SK-N-SH treated with all-trans-retinoic acid at 6 μM for 48 hours (cell line): ENCODE data around the gene PTPRN.

ENCODE experiments used
- ARNTL ChIP-seq: fragments of 450-650 bp; formaldehyde crosslinking; IDR thresholded peaks from 2 replicates; pipeline ENCODE4 v1.5.0; 2020; ENCODE audit warnings: low read depth, mild to moderate bottlenecking, moderate library complexity, borderline replicate concordance
- GLIS3 ChIP-seq: fragments of 250-450 bp; sonication (Bioruptor Pico); IDR thresholded peaks from 2 replicates; pipeline ENCODE4 v1.5.0; 2020; ENCODE audit warnings: mild to moderate bottlenecking, moderate library complexity
- PATZ1 ChIP-seq: fragments of 250-450 bp; sonication (Bioruptor Pico); IDR thresholded peaks from 2 replicates; pipeline ENCODE4 v1.8.0; 2020; ENCODE audit warnings: mild to moderate bottlenecking, moderate library complexity, borderline replicate concordance
- RARB ChIP-seq: fragments of 250-450 bp; sonication (Bioruptor Pico); IDR thresholded peaks from 2 replicates; pipeline ENCODE4 v1.8.0; 2021; ENCODE audit warnings: mild to moderate bottlenecking, moderate library complexity
- SNAI2 ChIP-seq: fragments of 250-450 bp; sonication (Bioruptor Pico); IDR thresholded peaks from 2 replicates; pipeline ENCODE4 v1.5.0; 2020; ENCODE audit warnings: mild to moderate bottlenecking, moderate library complexity
- TOX ChIP-seq: fragments of 250-450 bp; sonication (Bioruptor Pico); IDR thresholded peaks from 2 replicates; pipeline ENCODE4 v1.8.0; 2021; ENCODE audit warnings: mild to moderate bottlenecking, moderate library complexity, borderline replicate concordance
- ZFP30 ChIP-seq: fragments of 450-650 bp; formaldehyde crosslinking; IDR thresholded peaks from 2 replicates; pipeline ENCODE4 v1.5.0; 2022; ENCODE audit warnings: mild to moderate bottlenecking, moderate library complexity
- ZNF565 ChIP-seq: fragments of 450-650 bp; formaldehyde crosslinking; conservative IDR thresholded peaks from 2 replicates; pipeline ENCODE4 v1.5.0; 2020; ENCODE audit warnings: low read depth, mild to moderate bottlenecking, moderate library complexity
- ZNF8 ChIP-seq: fragments of 450-650 bp; formaldehyde crosslinking; IDR thresholded peaks from 2 replicates; pipeline ENCODE4 v1.5.0; 2020; ENCODE audit warnings: mild to moderate bottlenecking, moderate library complexity

DNA sequence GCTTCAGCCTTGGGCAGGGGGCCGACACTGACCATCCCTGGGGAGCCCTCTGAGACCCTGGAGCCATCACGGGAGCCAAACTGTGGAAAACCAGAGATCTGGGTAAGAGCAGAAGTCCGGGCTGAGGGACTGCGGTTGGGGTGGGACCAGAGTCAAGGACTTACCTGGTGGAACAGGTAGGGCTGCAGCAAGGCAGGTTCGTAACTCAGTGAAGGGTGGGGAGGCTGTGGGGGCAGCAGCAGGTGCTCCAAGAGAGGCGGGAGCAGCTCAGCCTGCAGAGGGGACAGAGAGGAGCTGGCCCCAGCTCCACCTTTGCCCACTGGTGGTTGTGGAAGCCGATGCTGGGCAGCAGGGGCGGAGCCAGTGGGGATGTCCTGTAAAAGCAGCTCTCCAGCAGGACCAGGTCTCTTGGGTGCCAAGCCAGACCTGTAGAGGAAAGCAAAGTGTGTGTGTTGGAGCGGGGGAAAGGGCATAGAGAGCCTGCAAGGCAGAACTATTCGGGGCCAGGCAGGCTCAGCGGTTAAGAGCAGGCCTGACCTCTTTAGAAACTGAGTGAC is 6.7 kb downstream of the PTPRN start:
- no peak for TF ChIP-seq SNAI2 (CRISPR knock-in tag)
- no peak for TF ChIP-seq TOX (CRISPR knock-in tag)
- TF ChIP-seq ZFP30 (CRISPR knock-in tag), result no peak
- no peak for TF ChIP-seq RARB
- TF ChIP-seq ZNF8 (CRISPR knock-in tag), result no peak
- no peak for TF ChIP-seq PATZ1 (CRISPR knock-in tag)
- no peak for TF ChIP-seq ARNTL (CRISPR knock-in tag)
- TF ChIP-seq GLIS3, result no peak
- no peak for TF ChIP-seq ZNF565 (CRISPR knock-in tag)
